GM13976 (cell line): ENCODE data around the gene H19.

ENCODE experiments used
- DNase-seq: peaks from one replicate; pipeline ENCODE4 v3.0.0; 2012; ENCODE audit warnings: low spot score
- CTCF ChIP-seq: IDR thresholded peaks from 2 replicates; pipeline ENCODE4 v1.5.1; 2012; ENCODE audit warnings: borderline replicate concordance, mild to moderate bottlenecking; ENCODE audit not compliant: insufficient read depth; ENCODE audit errors: extremely low read depth, missing control alignments, control extremely low read depth
- in situ Hi-C: fragments of 300-500 bp; cut with MboI; formaldehyde crosslinking; loops from one replicate; pipeline ENCODE4 v1.12.0; 2022; ENCODE audit warnings: low sequenced_read_pairs, mixed read lengths, inconsistent platforms; ENCODE audit not compliant: unreplicated experiment

Gene H19

GRCh38 chr11:1998861-1999260 is 1.2 kb upstream of the H19 start:
- DNase-seq, result no peak
- TF ChIP-seq CTCF, result no peak
- in situ Hi-C loops, result no loop called here

- TF ChIP-seq CTCF, result no peak
- in situ Hi-C loops, result no loop called here
Measured at GRCh38 chr11:1998290-1998689, 648 bp upstream of the H19 start.

GRCh38 chr11:1994121-1994520 is 3.5 kb downstream of the H19 start:
- no peak for TF ChIP-seq CTCF
- DNase-seq, result no peak
- in situ Hi-C loops, result no loop called here

More at GRCh38 chr11:1998290-1998689, 648 bp upstream of the H19 start:
- no peak for DNase-seq

GRCh38 chr11:1992111-1992510 is 5.5 kb downstream of the H19 start:
- in situ Hi-C loops, result no loop called here
- no peak for TF ChIP-seq CTCF
- no peak for DNase-seq

GRCh38 chr11:1990872-1991578 is 6.6 kb downstream of the H19 start:
- DNase-seq, result no peak
- TF ChIP-seq CTCF, result no peak
- in situ Hi-C loops, result no loop called here

- in situ Hi-C loops, result no loop called here
- DNase-seq, result no peak
- no peak for TF ChIP-seq CTCF
Measured at GRCh38 chr11:1989953-1990352, 7.7 kb downstream of the H19 start.
